ENCODE data around the gene EIF2S3. TPM values are rescaled to one million over a fixed set of nuclear protein-coding genes. Genes with fewer than 3 reads are reported as not detected.

Gene EIF2S3
- total RNA-seq, 1 experiment from 2014 or later, result 225 TPM

DNA sequence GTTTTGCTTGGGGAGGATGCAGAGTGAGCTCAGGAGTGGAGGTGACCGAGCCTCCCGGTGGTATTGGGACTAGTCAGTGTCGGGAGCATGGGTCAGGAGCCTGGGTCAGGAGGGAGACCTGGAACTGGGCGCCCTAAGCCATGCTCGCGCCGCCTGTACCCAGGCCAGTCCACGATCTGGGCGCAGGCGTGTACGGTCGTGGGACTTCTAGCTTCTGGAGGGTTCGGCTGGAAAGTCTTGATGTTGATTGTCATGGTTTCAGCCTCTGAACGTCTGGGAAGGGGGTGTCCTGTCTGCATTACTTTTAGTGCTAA lies 244 bp downstream of the EIF2S3 start:
- ChIA-PET CTCF (interaction anchor here (1.6 to 2.1 kb wide), 2 partner anchors 29 to 153 kb away, joined by 3 to 14 read pairs; no protein-coding TSS in a partner anchor), POLR2A (ENCODE audit: low non-redundant PET) (interaction anchor here (0.6 kb wide), 2 partner anchors 25 to 396 kb away, joined by 6 to 7 read pairs; no protein-coding TSS in a partner anchor)
- Histone ChIP-seq H3K4me3 (ENCODE audit: low read depth, low read length, poor library complexity, severe bottlenecking) (no peak overlapping the region), H3K36me3 (ENCODE audit: insufficient read depth, low read length, poor library complexity, severe bottlenecking) (peaks cover 27% of the 10 kb centered on the region), H3K27ac (ENCODE audit: low read depth, low read length, poor library complexity, severe bottlenecking) (no peak overlapping the region), H3K9me3 (ENCODE audit: low read depth, low read length, poor library complexity, severe bottlenecking) (no peaks in the 10 kb centered on the region), H3K4me1 (ENCODE audit: insufficient read depth, low read length, poor library complexity, severe bottlenecking) (peaks cover 3% of the 10 kb centered on the region), H3K27me3 (replicated peaks; ENCODE audit: insufficient read depth, low read depth, low read length, poor library complexity) (no peaks in the 10 kb centered on the region)
- TF ChIP-seq EZH2 (IDR thresholded peaks at IDR 0.05; ENCODE audit: borderline replicate concordance, low read depth, low read length, poor library complexity, severe bottlenecking), result no peak
- TF ChIP-seq, protein P1, sequence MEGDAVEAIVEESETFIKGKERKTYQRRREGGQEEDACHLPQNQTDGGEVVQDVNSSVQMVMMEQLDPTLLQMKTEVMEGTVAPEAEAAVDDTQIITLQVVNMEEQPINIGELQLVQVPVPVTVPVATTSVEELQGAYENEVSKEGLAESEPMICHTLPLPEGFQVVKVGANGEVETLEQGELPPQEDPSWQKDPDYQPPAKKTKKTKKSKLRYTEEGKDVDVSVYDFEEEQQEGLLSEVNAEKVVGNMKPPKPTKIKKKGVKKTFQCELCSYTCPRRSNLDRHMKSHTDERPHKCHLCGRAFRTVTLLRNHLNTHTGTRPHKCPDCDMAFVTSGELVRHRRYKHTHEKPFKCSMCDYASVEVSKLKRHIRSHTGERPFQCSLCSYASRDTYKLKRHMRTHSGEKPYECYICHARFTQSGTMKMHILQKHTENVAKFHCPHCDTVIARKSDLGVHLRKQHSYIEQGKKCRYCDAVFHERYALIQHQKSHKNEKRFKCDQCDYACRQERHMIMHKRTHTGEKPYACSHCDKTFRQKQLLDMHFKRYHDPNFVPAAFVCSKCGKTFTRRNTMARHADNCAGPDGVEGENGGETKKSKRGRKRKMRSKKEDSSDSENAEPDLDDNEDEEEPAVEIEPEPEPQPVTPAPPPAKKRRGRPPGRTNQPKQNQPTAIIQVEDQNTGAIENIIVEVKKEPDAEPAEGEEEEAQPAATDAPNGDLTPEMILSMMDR (conservative IDR thresholded peaks at IDR 0.05; ENCODE audit: low read depth, low read length), result no peak
- DNase-seq (ENCODE audit: low spot score), result no peak
- TSS peak; percentile 69 for BruUV-seq (replicated peaks)
- intact Hi-C loops (cut with micrococcal nuclease; ENCODE audit: unreplicated experiment), result loop anchor here (2.0 to 10.0 kb wide), 2 partner anchors 92 to 360 kb away; no protein-coding TSS in a partner anchor

DNA sequence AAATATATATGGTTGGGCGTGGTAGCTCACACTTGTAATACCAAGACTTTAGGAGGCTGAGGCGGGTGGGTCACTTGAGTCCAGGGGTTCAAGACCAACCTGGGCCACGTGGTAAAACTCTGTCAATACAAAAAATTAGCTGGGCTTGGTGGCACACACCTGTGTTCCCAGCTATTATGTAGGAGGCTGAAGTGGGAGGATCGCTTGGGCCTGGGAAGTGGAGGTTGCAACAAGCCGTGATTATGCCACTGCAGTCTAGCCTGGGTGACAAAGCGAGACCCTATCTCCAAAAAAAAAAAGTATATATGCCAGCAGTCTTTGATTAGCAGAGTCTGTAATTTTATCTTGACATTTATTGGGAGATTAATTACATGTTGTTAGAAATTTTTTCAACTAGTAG lies 8.7 kb downstream of the EIF2S3 start:
- CTCF ChIA-PET, result interaction anchor here (0.6 kb wide), 1 partner anchor 9 kb away, joined by 3 read pairs; no protein-coding TSS in a partner anchor
- peaks cover 92% of the 10 kb centered on the region for H3K36me3 ChIP-seq (ENCODE audit: insufficient read depth, low read length, poor library complexity, severe bottlenecking)

DNA sequence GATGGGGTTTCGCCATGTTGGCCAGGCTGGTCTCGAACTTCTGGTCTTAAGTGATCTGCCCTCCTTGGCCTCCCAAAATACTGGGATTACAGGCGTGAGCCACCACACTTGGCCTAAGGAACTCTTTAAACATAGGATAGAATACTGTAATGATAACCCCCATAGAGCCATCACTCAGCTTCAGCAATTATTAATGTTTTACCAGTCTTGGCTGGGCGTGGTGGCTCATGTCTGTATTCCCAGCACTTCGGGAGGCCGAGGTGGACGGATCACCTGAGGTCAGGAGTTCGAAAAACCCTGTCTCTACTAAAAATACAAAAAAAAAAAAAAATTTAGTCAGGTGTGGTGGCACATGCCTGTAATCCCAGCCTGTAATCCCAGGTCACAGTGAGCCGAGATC lies 15.1 kb downstream of the EIF2S3 start:
- CTCF ChIA-PET, result interaction anchor here (0.7 kb wide), 1 partner anchor 13 kb away, joined by 8 read pairs; no protein-coding TSS in a partner anchor
- intact Hi-C loops (cut with micrococcal nuclease; ENCODE audit: unreplicated experiment), result no loop called here
- BruUV-seq (replicated peaks), result no TSS peak
- peaks cover 88% of the 10 kb centered on the region for H3K36me3 ChIP-seq (ENCODE audit: insufficient read depth, low read length, poor library complexity, severe bottlenecking)
- no peaks in the 10 kb centered on the region for H3K4me1 ChIP-seq (ENCODE audit: insufficient read depth, low read length, poor library complexity, severe bottlenecking)
- no peak overlapping the region for H3K27ac ChIP-seq (ENCODE audit: low read depth, low read length, poor library complexity, severe bottlenecking)
- H3K4me3 ChIP-seq (ENCODE audit: low read depth, low read length, poor library complexity, severe bottlenecking), result no peak overlapping the region
- no peaks in the 10 kb centered on the region for H3K9me3 ChIP-seq (ENCODE audit: low read depth, low read length, poor library complexity, severe bottlenecking)
- no peak for TF ChIP-seq EZH2 (IDR thresholded peaks at IDR 0.05; ENCODE audit: borderline replicate concordance, low read depth, low read length, poor library complexity, severe bottlenecking)
- TF ChIP-seq, protein P1 (conservative IDR thresholded peaks at IDR 0.05; ENCODE audit: low read depth, low read length), result no peak
- POLR2A ChIA-PET (ENCODE audit: low non-redundant PET), result no interaction called here
- DNase-seq (ENCODE audit: low spot score), result no peak
- H3K27me3 ChIP-seq (replicated peaks; ENCODE audit: insufficient read depth, low read depth, low read length, poor library complexity), result no peaks in the 10 kb centered on the region

More for the DNA sequence above, 8.7 kb downstream of the EIF2S3 start:
- H3K4me3 ChIP-seq (ENCODE audit: low read depth, low read length, poor library complexity, severe bottlenecking), result no peak overlapping the region
- BruUV-seq (replicated peaks), result no TSS peak
- POLR2A ChIA-PET (ENCODE audit: low non-redundant PET), result no interaction called here
- no peak for DNase-seq (ENCODE audit: low spot score)
- no peak overlapping the region for H3K27ac ChIP-seq (ENCODE audit: low read depth, low read length, poor library complexity, severe bottlenecking)
- H3K27me3 ChIP-seq (replicated peaks; ENCODE audit: insufficient read depth, low read depth, low read length, poor library complexity), result no peaks in the 10 kb centered on the region
- H3K9me3 ChIP-seq (ENCODE audit: low read depth, low read length, poor library complexity, severe bottlenecking), result no peaks in the 10 kb centered on the region
- intact Hi-C loops (cut with micrococcal nuclease; ENCODE audit: unreplicated experiment), result no loop called here
- no peaks in the 10 kb centered on the region for H3K4me1 ChIP-seq (ENCODE audit: insufficient read depth, low read length, poor library complexity, severe bottlenecking)
- TF ChIP-seq EZH2 (IDR thresholded peaks at IDR 0.05; ENCODE audit: borderline replicate concordance, low read depth, low read length, poor library complexity, severe bottlenecking), result no peak
- TF ChIP-seq, protein P1 (conservative IDR thresholded peaks at IDR 0.05; ENCODE audit: low read depth, low read length), result no peak

Measured in A673 (cell line).